SK-N-SH (cell line): ENCODE results near the gene FOXG1.

ENCODE experiments used
- ELF1 ChIP-seq: IDR thresholded peaks from 2 replicates; pipeline ENCODE4 v1.4.0; 2012
- EP300 ChIP-seq, 2 experiments: IDR thresholded peaks; 2 replicates each; pipeline versions ENCODE4 v1.4.0 to v1.6.1; 2012; ENCODE audit warnings: borderline replicate concordance in 1 of 2, low read depth in 1 of 2, low read length in 1 of 2
- GABPA ChIP-seq: IDR thresholded peaks from 2 replicates; pipeline ENCODE4 v1.4.0; 2012; ENCODE audit warnings: low read depth, mild to moderate bottlenecking
- JUND ChIP-seq: IDR thresholded peaks from 2 replicates; pipeline ENCODE4 v1.4.0; 2012
- MAX ChIP-seq: IDR thresholded peaks from 2 replicates; pipeline ENCODE4 v1.4.0; 2012; ENCODE audit warnings: low read depth
- RAD21 ChIP-seq: IDR thresholded peaks from 2 replicates; pipeline ENCODE4 v1.6.1; 2012; ENCODE audit warnings: mild to moderate bottlenecking, low read length
- ZBTB33 ChIP-seq: IDR thresholded peaks from 2 replicates; pipeline ENCODE4 v1.4.0; 2012; ENCODE audit warnings: low read depth, borderline replicate concordance
- TF ChIP-seq, protein P1 (sequence below): fragments of 200-600 bp; sonication (generic); IDR thresholded peaks from 2 replicates; pipeline ENCODE4 v1.6.1; 2017; ENCODE audit warnings: antibody characterized with exemption, mild to moderate bottlenecking, moderate library complexity
- TF ChIP-seq, protein P2 (sequence below): IDR thresholded peaks from 2 replicates; pipeline ENCODE4 v1.6.1; 2012; ENCODE audit warnings: mild to moderate bottlenecking, low read depth, low read length, moderate library complexity

GRCh38 chr14:28783664-28784063 lies 17.1 kb downstream of the FOXG1 start:
- TF ChIP-seq, protein P1, sequence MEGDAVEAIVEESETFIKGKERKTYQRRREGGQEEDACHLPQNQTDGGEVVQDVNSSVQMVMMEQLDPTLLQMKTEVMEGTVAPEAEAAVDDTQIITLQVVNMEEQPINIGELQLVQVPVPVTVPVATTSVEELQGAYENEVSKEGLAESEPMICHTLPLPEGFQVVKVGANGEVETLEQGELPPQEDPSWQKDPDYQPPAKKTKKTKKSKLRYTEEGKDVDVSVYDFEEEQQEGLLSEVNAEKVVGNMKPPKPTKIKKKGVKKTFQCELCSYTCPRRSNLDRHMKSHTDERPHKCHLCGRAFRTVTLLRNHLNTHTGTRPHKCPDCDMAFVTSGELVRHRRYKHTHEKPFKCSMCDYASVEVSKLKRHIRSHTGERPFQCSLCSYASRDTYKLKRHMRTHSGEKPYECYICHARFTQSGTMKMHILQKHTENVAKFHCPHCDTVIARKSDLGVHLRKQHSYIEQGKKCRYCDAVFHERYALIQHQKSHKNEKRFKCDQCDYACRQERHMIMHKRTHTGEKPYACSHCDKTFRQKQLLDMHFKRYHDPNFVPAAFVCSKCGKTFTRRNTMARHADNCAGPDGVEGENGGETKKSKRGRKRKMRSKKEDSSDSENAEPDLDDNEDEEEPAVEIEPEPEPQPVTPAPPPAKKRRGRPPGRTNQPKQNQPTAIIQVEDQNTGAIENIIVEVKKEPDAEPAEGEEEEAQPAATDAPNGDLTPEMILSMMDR, result no peak
- TF ChIP-seq JUND (no peak), GABPA (no peak), ELF1 (no peak), RAD21 (no peak), MAX (no peak), EP300 (IDR thresholded peaks at IDR 0.05; ENCODE audit: borderline replicate concordance in 1 of 2, low read depth in 1 of 2, low read length in 1 of 2) (no peak), ZBTB33 (no peak)
- TF ChIP-seq, protein P2, sequence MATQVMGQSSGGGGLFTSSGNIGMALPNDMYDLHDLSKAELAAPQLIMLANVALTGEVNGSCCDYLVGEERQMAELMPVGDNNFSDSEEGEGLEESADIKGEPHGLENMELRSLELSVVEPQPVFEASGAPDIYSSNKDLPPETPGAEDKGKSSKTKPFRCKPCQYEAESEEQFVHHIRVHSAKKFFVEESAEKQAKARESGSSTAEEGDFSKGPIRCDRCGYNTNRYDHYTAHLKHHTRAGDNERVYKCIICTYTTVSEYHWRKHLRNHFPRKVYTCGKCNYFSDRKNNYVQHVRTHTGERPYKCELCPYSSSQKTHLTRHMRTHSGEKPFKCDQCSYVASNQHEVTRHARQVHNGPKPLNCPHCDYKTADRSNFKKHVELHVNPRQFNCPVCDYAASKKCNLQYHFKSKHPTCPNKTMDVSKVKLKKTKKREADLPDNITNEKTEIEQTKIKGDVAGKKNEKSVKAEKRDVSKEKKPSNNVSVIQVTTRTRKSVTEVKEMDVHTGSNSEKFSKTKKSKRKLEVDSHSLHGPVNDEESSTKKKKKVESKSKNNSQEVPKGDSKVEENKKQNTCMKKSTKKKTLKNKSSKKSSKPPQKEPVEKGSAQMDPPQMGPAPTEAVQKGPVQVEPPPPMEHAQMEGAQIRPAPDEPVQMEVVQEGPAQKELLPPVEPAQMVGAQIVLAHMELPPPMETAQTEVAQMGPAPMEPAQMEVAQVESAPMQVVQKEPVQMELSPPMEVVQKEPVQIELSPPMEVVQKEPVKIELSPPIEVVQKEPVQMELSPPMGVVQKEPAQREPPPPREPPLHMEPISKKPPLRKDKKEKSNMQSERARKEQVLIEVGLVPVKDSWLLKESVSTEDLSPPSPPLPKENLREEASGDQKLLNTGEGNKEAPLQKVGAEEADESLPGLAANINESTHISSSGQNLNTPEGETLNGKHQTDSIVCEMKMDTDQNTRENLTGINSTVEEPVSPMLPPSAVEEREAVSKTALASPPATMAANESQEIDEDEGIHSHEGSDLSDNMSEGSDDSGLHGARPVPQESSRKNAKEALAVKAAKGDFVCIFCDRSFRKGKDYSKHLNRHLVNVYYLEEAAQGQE, result no peak
